Loucy (cell line): ENCODE data around the gene AGBL5.

Experiments
- CTCF ChIP-seq: fragments of 200-600 bp; sonication (generic); conservative IDR thresholded peaks from 2 replicates; pipeline ENCODE4 v1.5.1; 2014; ENCODE audit warnings: mild to moderate bottlenecking, antibody characterized with exemption, low read length
- EZH2phosphoT487 ChIP-seq: fragments of 200-600 bp; IDR thresholded peaks from 2 replicates; pipeline ENCODE4 v1.6.1; 2018; ENCODE audit warnings: antibody characterized with exemption, mild to moderate bottlenecking, moderate library complexity, borderline replicate concordance

- TF ChIP-seq CTCF (peak; percentile 78), EZH2phosphoT487 (no peak)
Measured at GRCh38 chr2:27016801-27017325, 34.6 kb upstream of the AGBL5 start.
